ENCODE results near the gene ARGFX. TPM values are rescaled to one million over a fixed set of nuclear protein-coding genes. Genes with fewer than 3 reads are reported as not detected.

The ARGFX gene
- not detected for total RNA-seq

DNA sequence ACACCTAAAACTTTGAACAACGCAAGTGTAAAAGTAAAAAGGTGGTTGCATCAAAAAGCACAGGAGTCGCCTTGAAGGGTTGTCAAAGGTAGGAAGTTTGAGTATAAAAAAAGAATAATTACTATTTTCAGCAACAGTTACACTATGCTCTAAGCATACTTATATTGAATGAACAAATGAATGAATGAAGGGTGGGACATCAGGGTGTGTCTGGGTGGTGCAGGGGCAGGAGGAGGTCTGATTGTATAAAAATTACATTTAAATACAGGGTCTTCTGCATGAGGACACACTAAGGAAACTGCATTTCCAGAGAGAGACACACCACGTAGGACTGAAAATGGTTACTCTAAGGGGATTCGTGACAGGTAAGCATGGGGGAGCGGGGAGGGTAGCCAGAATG is at the start of gene ARGFX:
ARGFX (plus strand) TSS at position 301 of the 400 bp plus-strand sequence. CDS start 2,765 bp downstream, outside the sequence.
- Mint-ChIP-seq H3K4me1 (no peaks in the 10 kb centered on the region), H3K27me3 (no peaks in the 10 kb centered on the region), H3K36me3 (no peaks in the 10 kb centered on the region), H3K4me3 (no peak within 1 kb of the TSS), H3K9me3 (no peaks in the 10 kb centered on the region), H3K27ac (no peak within 1 kb of the TSS)
- no peak for DNase-seq

DNA sequence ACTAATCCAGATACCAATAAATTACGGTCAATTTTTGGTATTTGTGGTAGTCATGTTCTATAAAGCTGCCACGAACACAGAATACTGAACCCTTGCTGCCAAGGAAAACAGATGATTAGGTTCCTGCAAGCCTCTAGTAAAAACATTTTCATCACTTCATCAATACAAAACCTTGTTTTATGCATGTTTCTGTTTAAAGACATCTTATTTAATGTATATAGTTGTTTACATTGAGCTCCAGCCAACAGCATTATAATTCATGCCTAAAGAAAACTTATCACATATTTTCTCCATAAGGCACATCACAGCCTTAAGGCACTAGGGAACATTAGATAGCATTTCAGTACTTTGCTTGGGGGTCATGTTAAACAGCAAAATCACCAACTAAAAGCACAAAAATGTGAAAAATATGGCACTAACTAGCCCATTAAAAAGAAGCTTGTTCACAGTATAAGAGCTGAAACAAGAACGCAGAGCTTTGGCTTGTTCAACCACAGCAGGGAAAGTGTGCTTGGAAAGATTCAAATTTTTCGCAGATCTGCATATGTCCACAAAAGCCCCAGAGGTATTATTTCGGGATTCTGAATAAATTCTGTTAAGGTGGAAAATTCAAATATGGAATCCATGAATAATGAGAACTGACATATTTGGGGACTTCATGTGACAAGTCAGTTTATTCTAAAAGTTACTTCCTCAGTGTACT is 49.6 kb upstream of the ARGFX start:
- no peaks in the 10 kb centered on the region for H3K27me3 Mint-ChIP-seq
- peaks cover 72% of the 10 kb centered on the region for H3K36me3 Mint-ChIP-seq
- H3K27ac Mint-ChIP-seq = no peak overlapping the region
- no peak overlapping the region for H3K4me3 Mint-ChIP-seq
- no peaks in the 10 kb centered on the region for H3K4me1 Mint-ChIP-seq
- peaks cover 24% of the 10 kb centered on the region for H3K9me3 Mint-ChIP-seq
- no peak for DNase-seq

DNA sequence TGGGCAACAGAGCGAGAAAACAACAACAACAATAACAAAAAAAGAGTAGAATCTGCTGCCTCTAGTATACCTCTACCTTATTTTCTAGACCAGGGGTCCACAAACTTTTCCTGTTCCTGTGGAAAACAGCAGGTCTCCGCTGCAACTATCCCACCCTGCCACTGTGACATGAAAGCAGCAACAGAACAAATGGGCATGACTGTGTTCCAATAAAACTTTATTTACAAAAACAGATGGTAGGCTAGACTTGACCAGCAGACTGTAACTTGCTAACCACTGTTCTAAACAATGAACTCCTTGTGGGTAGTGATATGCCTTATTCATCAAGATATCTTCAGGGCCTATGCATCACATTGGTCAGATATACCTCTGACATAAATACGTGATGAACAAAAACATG is 47.2 kb upstream of the ARGFX start:
- H3K36me3 Mint-ChIP-seq = peaks cover 63% of the 10 kb centered on the region
- H3K4me1 Mint-ChIP-seq = no peaks in the 10 kb centered on the region
- H3K9me3 Mint-ChIP-seq = peaks cover 20% of the 10 kb centered on the region
- no peak for DNase-seq
- H3K4me3 Mint-ChIP-seq = no peak overlapping the region
- no peaks in the 10 kb centered on the region for H3K27me3 Mint-ChIP-seq
- H3K27ac Mint-ChIP-seq = no peak overlapping the region

DNA sequence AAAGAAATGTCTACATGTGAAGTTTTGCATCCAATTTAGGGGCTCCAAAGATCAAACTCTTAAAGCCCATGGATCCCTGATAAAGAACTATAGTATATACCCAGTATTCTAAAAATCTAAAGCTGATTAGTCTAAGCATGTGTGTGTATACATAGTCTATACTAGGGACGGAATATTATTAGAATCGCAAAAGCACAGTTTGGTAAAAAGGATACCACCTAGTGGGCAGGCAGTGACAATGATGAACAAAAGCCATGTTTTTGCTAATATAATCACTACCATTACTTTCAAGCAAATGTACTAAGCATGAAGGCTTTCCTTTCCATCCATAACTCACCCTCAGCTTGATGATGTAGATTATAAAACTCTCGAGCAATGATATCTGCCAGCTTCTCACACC is 38.4 kb upstream of the ARGFX start:
- Mint-ChIP-seq H3K4me3 (no peak overlapping the region), H3K27ac (no peak overlapping the region), H3K9me3 (no peaks in the 10 kb centered on the region), H3K4me1 (no peaks in the 10 kb centered on the region), H3K27me3 (no peaks in the 10 kb centered on the region), H3K36me3 (peaks cover 50% of the 10 kb centered on the region)
- no peak for DNase-seq

DNA sequence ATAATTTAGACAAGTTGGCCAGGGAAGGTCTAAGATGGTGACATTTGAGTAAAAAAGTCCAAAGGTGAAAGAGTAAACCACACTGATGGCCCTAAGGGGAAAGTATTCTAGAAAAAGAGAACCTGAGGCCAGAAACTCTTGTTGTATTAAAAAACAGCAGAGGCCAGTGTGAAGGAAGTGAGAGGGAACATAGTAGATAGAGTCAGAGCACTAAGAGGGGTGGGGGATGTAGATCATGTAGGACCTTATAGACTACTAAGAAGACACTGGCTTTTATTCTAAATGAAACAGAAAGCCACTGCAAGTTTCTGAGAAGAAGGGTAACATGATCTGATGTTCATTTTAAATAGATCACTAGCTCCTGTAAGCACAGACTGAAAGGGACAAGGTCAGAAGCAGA is 36.5 kb upstream of the ARGFX start:
- no peaks in the 10 kb centered on the region for H3K9me3 Mint-ChIP-seq
- H3K4me1 Mint-ChIP-seq = no peaks in the 10 kb centered on the region
- H3K27ac Mint-ChIP-seq = no peak overlapping the region
- DNase-seq = no peak
- peaks cover 50% of the 10 kb centered on the region for H3K36me3 Mint-ChIP-seq
- H3K4me3 Mint-ChIP-seq = no peak overlapping the region
- no peaks in the 10 kb centered on the region for H3K27me3 Mint-ChIP-seq

DNA sequence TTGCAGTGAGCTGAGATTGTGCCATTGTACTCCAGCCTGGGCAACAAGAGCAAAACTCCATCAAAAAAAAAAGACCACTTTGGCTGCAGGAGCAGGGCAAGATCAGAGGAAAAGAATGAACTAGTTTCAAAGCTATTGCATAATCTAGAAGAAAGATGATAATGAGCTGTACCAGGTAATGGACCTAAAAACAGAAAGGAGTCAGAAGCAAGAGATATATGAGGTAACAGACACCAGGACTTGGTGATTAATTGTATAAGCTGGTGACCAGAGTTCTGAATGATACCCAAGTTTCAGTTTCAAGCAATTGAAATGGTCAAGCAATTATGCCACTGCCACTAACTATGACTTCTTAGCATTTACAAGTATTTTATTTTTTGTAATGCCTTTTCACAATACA is 24.8 kb upstream of the ARGFX start:
- no peaks in the 10 kb centered on the region for H3K9me3 Mint-ChIP-seq
- DNase-seq = no peak
- no peaks in the 10 kb centered on the region for H3K27me3 Mint-ChIP-seq
- H3K4me1 Mint-ChIP-seq = peaks cover 6% of the 10 kb centered on the region
- H3K36me3 Mint-ChIP-seq = peaks cover 41% of the 10 kb centered on the region
- H3K4me3 Mint-ChIP-seq = no peak overlapping the region
- no peak overlapping the region for H3K27ac Mint-ChIP-seq

DNA sequence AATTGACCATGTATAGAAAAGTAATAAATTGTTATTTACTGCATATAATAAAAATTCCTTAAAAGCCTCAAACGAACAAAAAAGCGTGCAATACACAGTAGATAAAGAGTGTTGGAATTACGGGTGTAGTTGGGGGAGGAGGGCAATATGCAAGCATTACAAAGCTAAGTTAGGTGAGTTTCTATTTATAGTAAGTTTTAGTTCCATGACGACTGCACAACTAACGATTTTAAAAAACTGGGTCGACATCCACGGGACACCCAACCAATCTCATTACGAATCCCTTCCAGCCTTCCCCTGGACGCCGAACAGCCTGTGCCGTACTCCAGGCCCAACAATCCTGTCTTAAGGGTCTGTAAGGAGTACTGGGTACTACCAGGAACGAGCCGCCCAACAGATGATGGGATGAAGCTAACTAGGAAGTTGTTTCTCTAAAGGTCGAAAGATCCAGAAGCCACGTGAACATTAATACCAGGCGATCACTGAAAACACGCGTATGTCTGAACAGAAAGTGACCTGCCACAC is 22.6 kb upstream of the ARGFX start:
- peak overlapping the region; percentile 98 for H3K4me3 Mint-ChIP-seq
- peaks cover 29% of the 10 kb centered on the region for H3K36me3 Mint-ChIP-seq
- no peaks in the 10 kb centered on the region for H3K27me3 Mint-ChIP-seq
- H3K4me1 Mint-ChIP-seq = peaks cover 6% of the 10 kb centered on the region
- no peak for DNase-seq
- H3K9me3 Mint-ChIP-seq = no peaks in the 10 kb centered on the region
- peak overlapping the region; percentile 89 for H3K27ac Mint-ChIP-seq

DNA sequence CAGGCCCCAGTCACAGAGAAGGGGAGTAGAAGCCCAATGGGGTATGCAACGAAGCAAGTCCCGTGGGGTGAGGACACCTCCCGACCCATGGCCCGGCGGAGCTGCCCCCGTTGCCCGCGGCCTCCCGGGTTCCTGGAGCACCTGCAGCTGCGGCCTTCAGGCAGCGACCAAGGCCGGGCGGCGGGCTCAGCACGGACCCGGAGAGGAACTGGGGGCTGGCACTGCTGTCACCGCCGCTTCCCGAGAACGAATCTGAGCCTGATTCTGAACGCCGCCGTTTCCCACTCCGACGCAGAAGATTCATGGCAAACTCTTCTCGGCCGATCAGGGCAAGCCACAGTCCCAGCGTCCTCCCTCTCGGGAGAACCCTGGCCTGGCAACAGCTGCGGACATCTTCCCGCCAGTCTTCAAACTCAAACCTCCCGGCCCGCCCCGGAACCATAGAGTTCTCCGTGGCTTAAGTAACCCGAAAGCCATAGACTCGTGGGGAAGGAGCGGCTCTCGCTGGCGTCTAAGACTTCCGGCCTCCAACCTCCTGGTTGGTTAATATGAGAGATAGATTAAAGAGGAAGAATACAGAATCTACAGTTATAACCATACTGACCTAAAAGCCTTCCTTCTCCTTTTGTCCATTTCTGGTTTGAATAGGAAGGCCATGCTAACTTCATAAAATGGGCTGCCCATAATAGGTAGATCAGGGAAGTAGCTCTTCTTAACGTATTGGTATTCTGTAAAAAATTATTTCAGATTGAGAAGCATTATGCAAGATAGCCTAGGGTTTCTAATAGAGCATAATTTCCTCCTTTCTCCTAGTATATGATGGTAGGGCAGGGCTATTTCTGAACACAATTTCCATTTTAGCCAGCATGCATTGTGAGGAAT is 21.9 kb upstream of the ARGFX start, which contains the start of gene POLQ:
POLQ (minus strand) TSS at position 415 of the 882 bp plus-strand sequence; CDS start at position 304, 111 bp downstream.
- Mint-ChIP-seq H3K36me3 (peaks cover 29% of the 10 kb centered on the region), H3K9me3 (no peaks in the 10 kb centered on the region), H3K4me1 (peaks cover 6% of the 10 kb centered on the region), H3K4me3 (peak within 1 kb of the TSS; percentile 98), H3K27me3 (no peaks in the 10 kb centered on the region), H3K27ac (peak within 1 kb of the TSS; percentile 93)
- DNase-seq = peak; percentile 84

DNA sequence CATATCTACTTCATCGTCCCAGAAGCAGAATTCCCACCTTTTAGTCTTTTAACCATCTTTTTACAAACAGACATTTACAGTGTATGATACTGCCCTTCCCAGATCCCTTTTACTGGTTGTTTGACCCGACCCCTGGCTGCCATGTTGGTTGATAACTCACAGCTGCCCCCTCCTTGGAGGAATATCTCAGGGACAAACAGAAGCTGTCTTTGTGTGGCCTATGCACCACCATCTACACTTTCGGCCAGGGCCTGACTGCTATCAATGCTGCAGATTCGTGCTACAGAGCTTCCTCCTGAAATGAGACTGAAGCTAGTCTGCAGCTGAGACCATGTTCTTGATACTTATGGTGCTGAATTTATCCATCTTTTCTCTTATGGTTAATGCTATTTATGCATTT is 15.4 kb upstream of the ARGFX start:
- no peak for DNase-seq
- no peaks in the 10 kb centered on the region for H3K9me3 Mint-ChIP-seq
- H3K36me3 Mint-ChIP-seq = no peaks in the 10 kb centered on the region
- no peak overlapping the region for H3K27ac Mint-ChIP-seq
- H3K4me1 Mint-ChIP-seq = no peaks in the 10 kb centered on the region
- peaks cover 3% of the 10 kb centered on the region for H3K27me3 Mint-ChIP-seq
- H3K4me3 Mint-ChIP-seq = no peak overlapping the region

DNA sequence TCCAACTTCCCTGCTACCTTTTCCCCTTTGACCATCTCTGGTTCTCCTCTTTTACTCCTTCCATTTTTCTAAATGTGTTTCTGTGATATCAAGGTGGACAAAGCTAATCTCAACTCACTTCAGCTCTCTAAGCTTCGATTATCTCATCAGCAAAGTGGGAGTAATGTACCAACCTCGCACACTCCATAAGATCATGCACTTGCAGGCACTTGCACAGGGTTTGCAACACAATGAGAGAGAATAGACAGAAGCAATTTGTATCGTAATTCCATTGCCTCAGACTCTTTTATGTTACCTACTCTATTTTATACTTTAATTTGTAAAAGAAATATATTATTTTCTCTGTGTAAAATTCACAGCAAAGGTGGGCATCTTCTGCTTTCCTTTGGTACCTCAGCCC is 15.0 kb upstream of the ARGFX start:
- Mint-ChIP-seq H3K27me3 (peaks cover 7% of the 10 kb centered on the region), H3K27ac (no peak overlapping the region), H3K4me3 (no peak overlapping the region), H3K9me3 (no peaks in the 10 kb centered on the region), H3K36me3 (no peaks in the 10 kb centered on the region), H3K4me1 (no peaks in the 10 kb centered on the region)
- no peak for DNase-seq

DNA sequence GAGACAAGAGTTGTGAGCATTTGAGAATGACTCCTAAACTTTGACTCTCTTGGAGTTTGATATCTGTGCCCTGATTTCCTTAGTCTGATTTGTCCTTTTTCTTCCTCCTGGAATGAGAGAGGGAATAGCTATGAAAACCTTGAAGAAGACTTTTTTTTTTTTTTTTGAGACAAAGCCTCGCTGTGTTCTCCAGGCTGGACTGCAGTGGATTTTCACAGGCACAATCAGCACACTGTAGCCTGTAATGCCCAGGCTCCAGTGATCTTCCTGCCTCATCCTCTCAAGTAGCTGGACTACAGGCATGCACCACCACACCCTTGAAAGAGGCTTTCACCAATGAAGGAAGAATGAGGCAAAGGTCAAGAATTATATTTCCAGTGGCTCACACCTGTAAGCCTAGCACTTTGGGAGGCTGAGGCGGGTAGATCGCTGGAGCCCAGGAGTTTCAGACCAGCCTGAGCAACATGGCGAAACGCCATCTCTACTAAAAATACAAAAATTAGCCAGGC is 10.3 kb upstream of the ARGFX start:
- DNase-seq = no peak
- Mint-ChIP-seq H3K27ac (no peak overlapping the region), H3K27me3 (peaks cover 13% of the 10 kb centered on the region), H3K36me3 (no peaks in the 10 kb centered on the region), H3K9me3 (no peaks in the 10 kb centered on the region), H3K4me1 (peaks cover 2% of the 10 kb centered on the region), H3K4me3 (no peak overlapping the region)

DNA sequence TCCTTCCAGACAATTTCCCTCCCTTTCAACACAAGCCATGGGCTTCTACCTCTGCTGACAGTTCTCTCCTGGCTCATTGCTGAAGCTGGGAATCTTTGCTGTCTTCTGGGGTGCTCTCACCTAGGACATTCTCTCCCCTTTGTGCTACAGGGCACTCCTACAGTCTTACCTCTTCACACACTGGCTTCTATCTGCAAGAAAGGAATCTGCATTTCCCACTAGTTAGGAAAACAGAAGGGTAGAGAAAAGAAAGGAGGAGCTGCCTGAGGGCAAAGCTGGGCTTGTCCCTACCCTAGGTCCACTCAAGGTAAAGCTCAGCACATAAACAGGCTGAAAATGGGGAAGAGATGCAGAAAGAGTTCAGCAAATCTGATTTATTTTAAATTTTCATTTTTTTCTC is 5.6 kb upstream of the ARGFX start:
- Mint-ChIP-seq H3K27me3 (peaks cover 12% of the 10 kb centered on the region), H3K36me3 (no peaks in the 10 kb centered on the region), H3K4me3 (no peak overlapping the region), H3K27ac (no peak overlapping the region), H3K9me3 (no peaks in the 10 kb centered on the region), H3K4me1 (peaks cover 2% of the 10 kb centered on the region)
- DNase-seq = no peak

DNA sequence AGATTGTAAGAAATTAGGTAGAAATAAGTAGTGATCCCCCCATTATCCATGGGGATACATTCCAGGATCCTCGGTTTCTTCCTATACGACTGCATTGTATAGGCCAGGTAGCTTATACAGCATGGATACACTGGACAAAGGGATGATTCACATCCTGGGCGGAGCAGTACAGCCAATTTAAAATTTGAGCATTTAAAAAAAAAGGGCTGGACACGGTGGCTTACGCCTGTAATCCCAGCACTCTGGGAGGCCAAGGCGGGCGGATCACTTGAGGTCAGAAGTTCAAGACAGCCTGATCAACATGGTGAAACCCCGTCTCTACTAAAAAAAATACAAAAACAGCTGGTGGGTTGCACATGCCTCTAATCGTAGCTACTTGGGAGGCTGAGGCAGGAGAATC is 976 bp upstream of the ARGFX start:
- no peaks in the 10 kb centered on the region for H3K27me3 Mint-ChIP-seq
- no peak overlapping the region for H3K27ac Mint-ChIP-seq
- DNase-seq = no peak
- no peaks in the 10 kb centered on the region for H3K9me3 Mint-ChIP-seq
- no peaks in the 10 kb centered on the region for H3K36me3 Mint-ChIP-seq
- H3K4me1 Mint-ChIP-seq = no peaks in the 10 kb centered on the region
- no peak overlapping the region for H3K4me3 Mint-ChIP-seq

DNA sequence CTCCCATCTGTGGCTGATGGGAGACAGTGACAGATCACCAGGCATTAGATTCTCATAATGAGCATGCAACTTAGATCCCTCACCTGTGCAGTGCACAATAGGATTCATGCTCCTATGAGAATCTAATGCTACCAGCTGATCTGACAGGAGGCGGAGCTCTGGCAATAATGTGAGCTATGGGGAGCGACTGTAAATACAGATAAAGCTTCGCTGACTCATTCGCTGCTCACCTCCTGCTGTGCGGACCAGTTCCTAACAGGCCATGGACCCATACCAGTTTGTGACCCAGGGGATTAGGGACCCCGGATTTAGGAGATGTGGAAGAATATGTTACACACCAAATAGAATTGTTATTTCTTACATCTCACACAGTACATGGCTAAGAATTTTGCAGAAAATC is 6.7 kb downstream of the ARGFX start:
- Mint-ChIP-seq H3K9me3 (no peaks in the 10 kb centered on the region), H3K27me3 (no peaks in the 10 kb centered on the region), H3K27ac (no peak overlapping the region), H3K36me3 (no peaks in the 10 kb centered on the region), H3K4me3 (no peak overlapping the region), H3K4me1 (no peaks in the 10 kb centered on the region)
- DNase-seq = no peak

DNA sequence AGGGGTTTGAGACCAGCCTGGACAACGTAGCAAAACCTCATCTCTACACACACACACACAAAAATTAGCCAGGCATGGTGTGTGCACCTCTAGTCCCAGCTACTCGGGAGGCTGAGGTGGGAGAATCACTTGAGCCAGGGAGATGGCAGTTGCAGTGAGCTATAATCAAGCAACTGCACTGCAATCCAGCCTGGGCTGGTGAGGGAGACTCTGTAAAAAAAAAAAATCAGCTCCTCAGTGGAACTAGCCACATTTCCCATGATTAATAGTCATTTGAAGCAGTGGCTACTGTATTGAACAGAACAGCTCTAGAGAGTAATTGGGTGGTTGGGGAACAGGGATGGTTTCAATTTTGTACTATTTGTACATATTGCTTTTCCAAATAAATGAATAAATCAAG is 13.9 kb downstream of the ARGFX start:
- H3K36me3 Mint-ChIP-seq = no peaks in the 10 kb centered on the region
- H3K4me1 Mint-ChIP-seq = no peaks in the 10 kb centered on the region
- peaks cover 9% of the 10 kb centered on the region for H3K27me3 Mint-ChIP-seq
- no peak overlapping the region for H3K4me3 Mint-ChIP-seq
- no peak overlapping the region for H3K27ac Mint-ChIP-seq
- DNase-seq = no peak
- H3K9me3 Mint-ChIP-seq = no peaks in the 10 kb centered on the region
